B cell (primary cell): ENCODE results near the gene SERPINI1.

ENCODE experiments used
- EZH2 ChIP-seq: IDR thresholded peaks from 2 replicates; pipeline ENCODE4 v1.6.1; 2012; ENCODE audit warnings: borderline replicate concordance, low read depth, mild to moderate bottlenecking, moderate library complexity, low read length; ENCODE audit not compliant: insufficient read depth, poor library complexity, severe bottlenecking
- TF ChIP-seq, protein P1 (sequence below): fragments of 200-600 bp; IDR thresholded peaks from one replicate; pipeline ENCODE4 v1.8.0; 2022; ENCODE audit warnings: antibody characterized with exemption, mild to moderate bottlenecking

DNA sequence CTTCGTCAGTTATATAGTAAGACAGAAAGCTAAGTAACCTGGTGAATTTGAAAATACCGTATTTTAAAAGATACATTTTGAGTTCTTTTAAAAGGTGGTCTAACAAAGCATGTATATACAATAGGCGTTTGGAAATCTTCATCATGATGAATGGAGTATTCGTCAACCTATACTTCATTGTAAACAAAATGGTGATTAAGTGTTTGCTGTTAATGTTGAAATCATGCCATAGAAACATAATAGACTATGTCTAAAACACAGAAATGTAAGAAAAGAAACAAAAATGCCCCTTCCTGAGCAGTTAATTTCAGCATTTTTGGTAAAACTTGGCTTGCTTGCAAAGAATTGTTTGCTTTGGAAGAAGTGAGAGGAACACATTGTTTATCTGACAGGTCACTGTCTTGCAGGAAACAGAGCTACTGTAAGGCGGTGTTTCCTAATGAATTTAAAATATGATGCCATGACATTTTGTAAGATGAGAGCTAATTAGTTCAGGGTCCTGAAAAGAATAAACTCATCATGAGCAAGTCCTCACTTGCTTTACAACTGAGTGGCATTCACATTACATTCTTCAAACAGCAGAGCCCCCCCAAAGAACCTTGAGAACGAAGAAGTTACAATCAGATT lies 126.7 kb downstream of the SERPINI1 start:
- TF ChIP-seq, protein P1, sequence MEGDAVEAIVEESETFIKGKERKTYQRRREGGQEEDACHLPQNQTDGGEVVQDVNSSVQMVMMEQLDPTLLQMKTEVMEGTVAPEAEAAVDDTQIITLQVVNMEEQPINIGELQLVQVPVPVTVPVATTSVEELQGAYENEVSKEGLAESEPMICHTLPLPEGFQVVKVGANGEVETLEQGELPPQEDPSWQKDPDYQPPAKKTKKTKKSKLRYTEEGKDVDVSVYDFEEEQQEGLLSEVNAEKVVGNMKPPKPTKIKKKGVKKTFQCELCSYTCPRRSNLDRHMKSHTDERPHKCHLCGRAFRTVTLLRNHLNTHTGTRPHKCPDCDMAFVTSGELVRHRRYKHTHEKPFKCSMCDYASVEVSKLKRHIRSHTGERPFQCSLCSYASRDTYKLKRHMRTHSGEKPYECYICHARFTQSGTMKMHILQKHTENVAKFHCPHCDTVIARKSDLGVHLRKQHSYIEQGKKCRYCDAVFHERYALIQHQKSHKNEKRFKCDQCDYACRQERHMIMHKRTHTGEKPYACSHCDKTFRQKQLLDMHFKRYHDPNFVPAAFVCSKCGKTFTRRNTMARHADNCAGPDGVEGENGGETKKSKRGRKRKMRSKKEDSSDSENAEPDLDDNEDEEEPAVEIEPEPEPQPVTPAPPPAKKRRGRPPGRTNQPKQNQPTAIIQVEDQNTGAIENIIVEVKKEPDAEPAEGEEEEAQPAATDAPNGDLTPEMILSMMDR, result no peak
- no peak for TF ChIP-seq EZH2
